ENCODE results near the gene XG.

DNA sequence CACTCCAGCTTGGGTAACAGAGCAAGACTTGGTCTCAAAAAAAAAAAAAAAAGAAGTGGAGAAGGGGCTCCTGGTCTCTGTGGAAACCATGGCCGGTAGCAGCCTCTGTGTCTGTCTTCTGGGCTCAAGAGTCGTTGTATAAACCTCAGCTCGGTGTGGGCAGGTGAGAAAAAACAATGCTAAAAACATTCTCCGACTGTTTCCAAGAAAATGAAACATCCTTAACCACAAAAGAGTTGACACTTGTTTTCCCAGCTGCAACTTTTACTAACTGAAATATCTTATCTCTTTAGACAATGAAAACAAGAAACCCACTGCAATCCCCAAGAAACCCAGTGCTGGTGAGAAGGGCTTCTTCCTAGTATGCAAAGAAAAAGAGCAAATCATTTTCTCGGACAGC is 34.5 kb upstream of the XG start:
- TF ChIP-seq, protein P1, sequence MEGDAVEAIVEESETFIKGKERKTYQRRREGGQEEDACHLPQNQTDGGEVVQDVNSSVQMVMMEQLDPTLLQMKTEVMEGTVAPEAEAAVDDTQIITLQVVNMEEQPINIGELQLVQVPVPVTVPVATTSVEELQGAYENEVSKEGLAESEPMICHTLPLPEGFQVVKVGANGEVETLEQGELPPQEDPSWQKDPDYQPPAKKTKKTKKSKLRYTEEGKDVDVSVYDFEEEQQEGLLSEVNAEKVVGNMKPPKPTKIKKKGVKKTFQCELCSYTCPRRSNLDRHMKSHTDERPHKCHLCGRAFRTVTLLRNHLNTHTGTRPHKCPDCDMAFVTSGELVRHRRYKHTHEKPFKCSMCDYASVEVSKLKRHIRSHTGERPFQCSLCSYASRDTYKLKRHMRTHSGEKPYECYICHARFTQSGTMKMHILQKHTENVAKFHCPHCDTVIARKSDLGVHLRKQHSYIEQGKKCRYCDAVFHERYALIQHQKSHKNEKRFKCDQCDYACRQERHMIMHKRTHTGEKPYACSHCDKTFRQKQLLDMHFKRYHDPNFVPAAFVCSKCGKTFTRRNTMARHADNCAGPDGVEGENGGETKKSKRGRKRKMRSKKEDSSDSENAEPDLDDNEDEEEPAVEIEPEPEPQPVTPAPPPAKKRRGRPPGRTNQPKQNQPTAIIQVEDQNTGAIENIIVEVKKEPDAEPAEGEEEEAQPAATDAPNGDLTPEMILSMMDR (IDR thresholded peaks at IDR 0.05), result no peak
- no peak for TF ChIP-seq SMAD3 (CRISPR knock-in tag; IDR thresholded peaks at IDR 0.05; ENCODE audit: borderline replicate concordance)
- TF ChIP-seq, protein P2, sequence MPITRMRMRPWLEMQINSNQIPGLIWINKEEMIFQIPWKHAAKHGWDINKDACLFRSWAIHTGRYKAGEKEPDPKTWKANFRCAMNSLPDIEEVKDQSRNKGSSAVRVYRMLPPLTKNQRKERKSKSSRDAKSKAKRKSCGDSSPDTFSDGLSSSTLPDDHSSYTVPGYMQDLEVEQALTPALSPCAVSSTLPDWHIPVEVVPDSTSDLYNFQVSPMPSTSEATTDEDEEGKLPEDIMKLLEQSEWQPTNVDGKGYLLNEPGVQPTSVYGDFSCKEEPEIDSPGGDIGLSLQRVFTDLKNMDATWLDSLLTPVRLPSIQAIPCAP (CRISPR knock-in tag; IDR thresholded peaks at IDR 0.05), result no peak
